NB4 (cell line): ENCODE measurements around the gene RAI1.

Source experiments
- DNase-seq: peaks from one replicate; pipeline ENCODE4 v3.0.0; 2010; ENCODE audit warnings: low read depth
- H3K4me3 ChIP-seq: one replicate; pipeline ENCODE4 v1.5.1; 2011; ENCODE audit warnings: mild to moderate bottlenecking, low read depth, low read length, moderate library complexity
- CTCF ChIP-seq: IDR thresholded peaks from one replicate; pipeline ENCODE4 v1.5.1; 2012; ENCODE audit warnings: low read depth, low read length
- MAX ChIP-seq: IDR thresholded peaks from 2 replicates; pipeline ENCODE4 v1.6.1; 2011; ENCODE audit warnings: low read depth, low read length
- MYC ChIP-seq: IDR thresholded peaks from 2 replicates; pipeline ENCODE4 v1.6.1; 2011; ENCODE audit warnings: low read depth, low read length
- POLR2A ChIP-seq: IDR thresholded peaks from 2 replicates; pipeline ENCODE4 v1.6.1; 2011; ENCODE audit warnings: mild to moderate bottlenecking; ENCODE audit not compliant: insufficient read length; ENCODE audit errors: extremely low read depth

The RAI1 gene

DNA sequence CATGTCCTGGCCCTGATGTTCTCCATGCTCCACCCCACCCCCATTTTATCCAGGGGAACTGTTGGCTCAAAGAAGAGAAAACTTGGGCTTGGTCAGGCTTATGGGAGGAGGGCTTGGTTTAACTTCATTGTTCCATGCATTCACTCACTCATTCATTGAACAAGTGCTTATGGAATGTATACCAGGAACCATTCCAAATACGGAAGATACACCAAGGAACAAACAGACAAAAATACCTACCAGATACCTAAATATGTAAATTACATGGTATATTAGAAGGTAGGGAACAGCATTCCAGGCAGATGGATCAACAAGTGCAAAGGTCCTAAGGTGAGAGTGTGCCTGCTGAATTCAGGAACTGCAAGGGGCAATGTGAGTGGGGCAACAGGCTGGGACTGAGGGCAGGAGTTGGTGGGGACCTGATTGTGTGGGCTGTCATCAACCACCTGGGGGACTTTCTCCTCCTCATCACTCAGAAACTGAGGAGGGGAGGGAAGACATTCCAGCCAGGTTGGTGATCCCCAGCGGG, 39.9 kb downstream of the RAI1 start:
- TF ChIP-seq MAX: no peak
- TF ChIP-seq MYC: no peak
- no peak for TF ChIP-seq CTCF
- no peak for TF ChIP-seq POLR2A
- DNase-seq: no peak
- no peak overlapping the region for H3K4me3 ChIP-seq

GRCh38 chr17:17722081-17722905, 41.0 kb downstream of the RAI1 start:
- no peak overlapping the region for H3K4me3 ChIP-seq
- DNase-seq: no peak
- no peak for TF ChIP-seq MYC

DNA sequence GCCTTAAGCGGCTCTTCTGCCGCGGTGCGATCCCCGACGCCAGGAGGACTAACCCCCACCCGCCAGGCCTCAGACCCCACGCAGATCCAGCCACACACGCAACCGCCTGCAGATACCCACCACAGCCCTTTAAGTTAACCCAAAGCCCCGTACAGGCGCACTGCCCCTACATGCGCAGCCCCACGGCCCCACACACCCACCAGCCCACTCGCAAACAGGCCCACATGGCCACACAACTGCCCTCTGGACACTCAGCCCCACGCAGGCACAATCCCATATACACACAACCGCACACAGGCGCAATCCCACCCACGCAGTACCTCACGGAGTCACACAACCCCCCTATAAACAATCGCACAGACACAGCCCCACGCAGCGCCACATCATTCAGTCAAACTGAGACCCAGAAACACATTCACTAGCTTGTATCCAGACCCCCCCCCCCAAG, 41.7 kb downstream of the RAI1 start:
- no peak overlapping the region for H3K4me3 ChIP-seq
- no peak for DNase-seq
- no peak for TF ChIP-seq MYC
- no peak for TF ChIP-seq MAX
- no peak for TF ChIP-seq POLR2A
- TF ChIP-seq CTCF: no peak

DNA sequence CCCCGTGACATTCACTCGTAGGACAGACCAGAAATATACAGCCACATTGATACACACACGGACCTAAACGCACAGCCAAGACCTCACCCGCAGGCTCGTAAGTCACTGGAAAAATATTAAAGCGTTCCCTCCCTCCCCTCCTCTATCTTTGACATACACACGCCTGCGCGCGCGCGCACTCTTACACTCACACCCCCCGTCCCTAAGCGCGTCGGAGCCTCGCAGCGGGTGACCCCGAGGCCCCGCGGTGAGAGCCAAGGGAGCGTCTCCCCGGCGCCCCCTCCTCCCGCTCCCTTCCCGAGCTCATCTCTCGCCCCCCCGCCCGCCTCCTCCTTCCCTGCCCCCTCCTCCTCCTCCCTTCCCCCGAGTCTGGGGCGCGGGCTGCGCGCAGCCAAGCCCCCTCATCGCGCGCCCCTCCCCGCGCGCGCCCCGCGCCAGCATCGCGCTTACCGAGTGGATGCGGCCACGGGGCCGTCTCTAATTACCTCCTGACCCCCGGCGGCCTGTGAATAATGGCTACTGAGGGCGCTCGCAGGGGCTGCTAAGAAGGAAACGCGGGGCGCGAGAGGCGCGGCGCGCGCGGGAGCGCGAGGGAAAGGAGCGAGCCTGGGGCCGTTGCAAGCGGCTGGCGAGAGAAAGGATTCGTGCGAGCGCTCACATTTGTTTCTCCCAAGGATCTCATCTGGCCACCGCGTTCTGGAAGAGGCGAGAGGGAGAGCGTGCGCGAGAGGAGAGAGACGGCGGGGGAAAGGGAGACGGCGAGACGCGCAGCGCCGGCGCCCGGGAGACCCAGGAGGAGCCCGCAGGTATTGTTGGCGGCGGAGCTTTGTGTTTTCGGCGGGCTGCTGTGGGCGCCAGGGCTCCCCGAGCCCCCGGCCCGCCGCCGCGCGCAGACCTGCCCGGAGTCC, 42.4 kb downstream of the RAI1 start:
- DNase-seq: peak; percentile 63
- peak overlapping the region; percentile 25 for H3K4me3 ChIP-seq
- TF ChIP-seq MYC (no peak), MAX (no peak), CTCF (no peak), POLR2A (no peak)

DNA sequence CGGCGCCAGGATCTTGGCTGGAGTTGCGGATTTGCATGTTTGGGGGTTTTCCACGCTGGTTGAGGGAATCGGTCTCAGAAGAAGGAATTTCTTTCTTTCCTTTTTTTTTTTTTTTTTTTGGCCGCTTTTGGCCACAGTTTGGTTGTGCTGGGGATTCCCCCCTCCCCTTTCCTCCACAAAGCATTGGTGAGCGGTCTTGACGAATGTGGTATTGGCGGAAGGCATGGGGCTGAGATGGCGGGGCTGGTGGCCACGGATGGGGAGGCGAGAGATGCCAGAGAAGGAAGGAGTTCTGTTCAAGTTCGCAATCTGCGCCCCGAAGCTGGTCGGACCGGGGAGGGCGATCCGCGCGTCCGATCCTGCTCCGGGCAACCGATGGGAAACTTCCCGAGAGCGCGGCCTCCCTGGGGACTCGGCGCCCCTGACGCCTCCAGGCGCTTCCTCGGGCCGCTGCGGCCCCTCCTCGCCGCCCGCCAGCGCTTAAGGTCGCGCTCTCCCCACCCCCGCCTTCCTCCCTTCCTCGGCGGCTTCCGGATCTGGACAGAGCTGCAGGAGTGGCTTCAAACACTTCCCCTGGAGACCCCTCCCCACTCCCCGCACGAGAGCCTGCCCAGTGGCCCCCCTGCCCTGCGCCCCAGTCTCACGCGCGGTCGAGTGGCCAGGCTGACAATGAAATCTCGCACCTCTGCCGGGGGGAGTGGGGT, 43.2 kb downstream of the RAI1 start:
- H3K4me3 ChIP-seq: peak overlapping the region; percentile 21
- DNase-seq: peak; percentile 67
- TF ChIP-seq MYC (no peak), CTCF (no peak), POLR2A (no peak), MAX (no peak)
